Activated naive CD4-positive, alpha-beta T cell treated with anti-CD3 and anti-CD28 coated beads for 36 hours (primary cell): ENCODE data around the gene GDF15. TPM values are rescaled to one million over a fixed set of nuclear protein-coding genes. Genes with fewer than 3 reads are reported as not detected.

Source experiments
- CTCF ChIA-PET: fragments of 350-600 bp; sonication (Branson Sonifier 250); formaldehyde crosslinking; loops from one replicate; lab custom pipeline; 2021; ENCODE audit warnings: antibody characterized with exemption; lab: Charles Lee
- DNase-seq: peaks from one replicate; pipeline ENCODE4 v3.0.0-alpha.2; 2020
- H3K27ac Mint-ChIP-seq: one replicate; pipeline ENCODE4 v1.8.0; 2021; ENCODE audit warnings: mild to moderate bottlenecking, mixed read lengths
- H3K27me3 Mint-ChIP-seq: one replicate; pipeline ENCODE4 v1.8.0; 2021; ENCODE audit warnings: low read depth, mixed read lengths
- H3K36me3 Mint-ChIP-seq: one replicate; pipeline ENCODE4 v1.8.0; 2021; ENCODE audit warnings: low read depth, mixed read lengths
- H3K4me1 Mint-ChIP-seq: one replicate; pipeline ENCODE4 v1.8.0; 2021; ENCODE audit warnings: low read depth, mixed read lengths
- H3K4me3 Mint-ChIP-seq: one replicate; pipeline ENCODE4 v1.8.0; 2021; ENCODE audit warnings: mild to moderate bottlenecking, moderate library complexity, mixed read lengths
- H3K9me3 Mint-ChIP-seq: one replicate; pipeline ENCODE4 v1.8.0; 2021; ENCODE audit warnings: mixed read lengths
- intact Hi-C: fragments of 100-400 bp; cut with micrococcal nuclease; formaldehyde crosslinking; loops from one replicate; pipeline ENCODE4 v1.15.1; 2023
- total RNA-seq, 2 experiments: library from RNA; stranded (reverse); gene quantifications; one replicate each; pipeline ENCODE4 v1.2.3, GENCODE V29; 2021

GDF15 gene
- total RNA-seq, 2 experiments from 2014 or later: 0.20 TPM; not detected in 1

GRCh38 chr19:18429717-18430416, 43.9 kb downstream of the GDF15 start:
- CTCF ChIA-PET: interaction anchor here (0.6 kb wide), 1 partner anchor 745 kb away, joined by 3 read pairs; no protein-coding TSS in a partner anchor
- Mint-ChIP-seq H3K36me3 (peaks cover 2% of the 10 kb centered on the region), H3K4me1 (peaks cover 23% of the 10 kb centered on the region), H3K9me3 (no peaks in the 10 kb centered on the region), H3K27me3 (no peaks in the 10 kb centered on the region), H3K4me3 (peak overlapping the region; percentile 21), H3K27ac (no peak overlapping the region)
- no peak for DNase-seq
- intact Hi-C loops: no loop called here

DNA sequence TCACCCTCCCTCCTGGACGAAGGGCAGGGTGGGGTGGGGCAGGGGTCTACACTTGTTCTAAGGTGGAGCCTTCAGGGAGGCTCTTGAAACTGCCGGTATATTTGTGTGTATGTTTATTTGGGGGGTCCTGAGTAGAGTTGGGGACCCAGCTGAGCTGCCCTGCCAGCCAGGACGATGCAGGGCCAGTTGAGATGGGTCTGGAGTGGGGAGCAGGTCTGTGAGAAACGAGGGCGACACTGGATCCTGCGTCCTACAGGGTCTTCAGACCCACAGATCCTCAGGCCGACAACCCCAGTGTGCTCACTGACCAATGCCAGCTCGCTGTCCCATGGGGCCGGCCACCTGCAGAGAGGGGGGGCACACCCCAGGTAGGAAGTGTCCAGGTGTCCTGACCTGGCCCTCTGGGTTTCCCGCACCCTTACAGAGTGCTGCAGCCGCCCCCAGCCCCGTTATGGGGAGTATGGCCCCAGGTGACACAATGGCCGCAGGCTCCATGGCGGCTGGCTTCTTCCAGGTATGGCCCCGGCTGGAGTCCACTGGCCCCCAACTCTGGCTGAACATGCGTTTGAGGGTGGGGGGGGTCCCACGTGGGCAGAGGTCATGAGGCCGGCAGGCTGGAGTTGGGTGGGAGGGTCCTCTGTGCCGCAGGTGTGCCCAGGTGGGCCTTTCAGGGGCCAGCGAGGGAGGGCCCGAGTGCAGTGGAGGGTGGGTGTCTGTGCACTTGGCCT, 44.6 kb downstream of the GDF15 start:
- Mint-ChIP-seq H3K4me3 (no peak overlapping the region), H3K27me3 (no peaks in the 10 kb centered on the region), H3K27ac (no peak overlapping the region), H3K4me1 (peaks cover 23% of the 10 kb centered on the region), H3K36me3 (peaks cover 2% of the 10 kb centered on the region), H3K9me3 (no peaks in the 10 kb centered on the region)
- intact Hi-C loops: no loop called here
- no peak for DNase-seq
- CTCF ChIA-PET: no interaction called here

DNA sequence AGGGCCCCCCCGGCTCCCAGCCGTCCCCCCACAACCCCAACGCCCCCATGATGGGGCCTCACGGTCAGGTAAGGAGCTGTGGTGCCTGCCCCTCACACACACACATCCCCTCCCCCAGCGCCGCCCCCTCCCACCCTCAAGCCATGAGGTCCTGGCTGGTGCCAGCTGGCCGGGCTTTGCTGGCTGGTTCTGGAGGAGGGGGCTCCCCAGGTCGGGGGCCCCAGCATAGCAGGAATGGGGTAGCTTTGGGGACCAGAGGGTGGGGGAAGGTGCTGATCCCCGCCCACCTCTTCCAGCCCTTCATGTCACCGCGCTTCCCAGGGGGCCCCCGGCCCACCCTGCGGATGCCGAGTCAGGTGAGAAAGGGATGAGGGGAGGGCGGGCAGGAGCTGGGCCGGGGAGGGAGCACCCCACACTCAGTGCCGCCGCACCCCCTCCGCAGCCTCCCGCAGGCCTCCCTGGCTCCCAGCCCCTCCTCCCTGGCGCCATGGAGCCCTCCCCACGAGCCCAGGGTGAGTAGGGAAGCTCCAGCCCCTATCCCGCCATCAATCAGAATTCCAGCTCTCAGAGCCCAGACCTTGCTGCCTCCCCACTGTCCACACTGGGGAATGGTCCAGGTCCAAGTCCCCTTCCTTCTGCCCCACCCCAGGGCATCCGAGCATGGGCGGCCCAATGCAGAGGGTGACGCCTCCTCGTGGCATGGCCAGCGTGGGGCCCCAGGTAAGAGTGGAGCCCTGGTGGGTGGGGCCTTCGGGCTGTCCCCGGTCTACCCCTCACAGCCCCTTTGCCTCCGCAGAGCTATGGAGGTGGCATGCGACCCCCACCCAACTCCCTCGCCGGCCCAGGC, 45.6 kb downstream of the GDF15 start:
- Mint-ChIP-seq H3K4me1 (peaks cover 26% of the 10 kb centered on the region), H3K36me3 (peaks cover 2% of the 10 kb centered on the region), H3K27ac (no peak overlapping the region), H3K27me3 (no peaks in the 10 kb centered on the region), H3K9me3 (no peaks in the 10 kb centered on the region), H3K4me3 (no peak overlapping the region)
- DNase-seq: no peak
- CTCF ChIA-PET: interaction anchor here (0.7 kb wide), 1 partner anchor 158 kb away, joined by 3 read pairs; no protein-coding TSS in a partner anchor
- intact Hi-C loops: no loop called here

DNA sequence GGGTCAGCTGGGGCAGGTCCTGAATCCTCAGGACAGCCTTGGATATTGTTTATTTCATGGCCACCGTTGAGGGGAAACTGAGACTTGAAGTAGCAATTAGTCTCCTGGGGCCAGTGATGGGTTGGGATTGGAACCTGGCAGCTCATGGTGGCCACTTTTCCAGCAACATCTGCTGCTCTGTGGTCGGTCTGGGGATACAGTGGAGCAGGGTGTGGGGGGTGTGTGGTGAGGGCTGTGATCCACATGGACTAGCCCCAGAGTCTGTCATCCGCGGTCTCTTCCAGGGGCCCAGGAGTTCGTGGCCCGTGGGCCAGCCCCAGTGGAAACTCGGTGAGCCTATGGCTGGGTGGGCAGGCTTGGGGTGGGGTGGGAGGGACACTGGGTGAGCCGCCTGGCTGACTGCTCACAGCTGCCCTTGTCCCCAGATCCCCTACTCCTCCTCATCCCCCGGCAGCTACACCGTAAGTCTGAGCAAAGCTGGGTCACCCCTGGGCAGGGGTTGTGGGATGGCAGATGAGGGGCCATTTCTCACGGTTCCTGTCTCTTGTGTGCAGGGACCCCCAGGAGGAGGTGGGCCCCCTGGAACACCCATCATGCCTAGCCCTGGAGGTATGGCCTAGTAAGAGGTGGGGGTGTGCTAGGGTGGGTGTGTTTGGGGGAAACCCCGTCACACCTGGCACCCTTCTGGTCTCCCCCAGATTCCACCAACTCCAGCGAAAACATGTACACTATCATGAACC, 46.5 kb downstream of the GDF15 start:
- no peak for DNase-seq
- H3K27ac Mint-ChIP-seq: no peak overlapping the region
- intact Hi-C loops: no loop called here
- CTCF ChIA-PET: interaction anchor here (0.7 kb wide), 1 partner anchor 157 kb away, joined by 3 read pairs; no protein-coding TSS in a partner anchor
- peaks cover 2% of the 10 kb centered on the region for H3K36me3 Mint-ChIP-seq
- no peak overlapping the region for H3K4me3 Mint-ChIP-seq
- no peaks in the 10 kb centered on the region for H3K27me3 Mint-ChIP-seq
- no peaks in the 10 kb centered on the region for H3K9me3 Mint-ChIP-seq
- H3K4me1 Mint-ChIP-seq: peaks cover 26% of the 10 kb centered on the region

- CTCF ChIA-PET: no interaction called here
- intact Hi-C loops: no loop called here
- DNase-seq: no peak
- H3K4me3 Mint-ChIP-seq: no peak overlapping the region
- peaks cover 26% of the 10 kb centered on the region for H3K4me1 Mint-ChIP-seq
- H3K27ac Mint-ChIP-seq: no peak overlapping the region
- H3K27me3 Mint-ChIP-seq: no peaks in the 10 kb centered on the region
- peaks cover 2% of the 10 kb centered on the region for H3K36me3 Mint-ChIP-seq
- no peaks in the 10 kb centered on the region for H3K9me3 Mint-ChIP-seq
These were observed 47.2 kb downstream of the GDF15 start for GRCh38 chr19:18433015-18433691.

DNA sequence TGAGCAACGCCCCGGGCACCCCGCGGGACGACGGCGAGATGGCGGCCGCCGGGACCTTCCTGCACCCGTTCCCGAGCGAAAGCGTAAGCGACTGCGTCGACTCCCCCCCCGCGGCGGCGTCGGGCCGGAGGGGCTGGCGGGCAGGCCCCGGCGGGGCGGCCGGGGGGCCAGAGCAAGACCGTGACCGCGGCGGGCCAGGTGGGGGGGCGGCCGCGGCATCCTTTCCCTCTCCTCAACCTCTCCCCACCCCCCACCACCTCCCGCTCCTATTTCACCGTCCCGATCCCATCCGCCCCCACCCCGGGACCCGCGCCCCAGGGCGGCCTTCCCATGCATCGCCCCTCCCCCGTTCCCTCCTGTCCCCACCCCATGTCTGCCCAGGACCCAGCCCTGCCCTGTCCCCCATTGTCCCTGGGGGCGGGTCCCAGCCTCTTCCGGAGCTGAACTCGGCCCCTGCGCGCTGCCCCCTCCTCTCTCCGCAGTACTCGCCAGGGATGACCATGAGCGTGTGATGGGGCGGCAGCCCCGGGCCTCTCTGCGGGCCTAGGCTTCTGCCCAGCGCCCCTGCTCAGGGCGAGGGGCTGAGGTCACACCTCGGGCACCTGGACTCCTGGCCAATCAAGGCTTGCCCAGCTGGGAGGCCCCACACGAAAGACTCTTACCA, 47.9 kb downstream of the GDF15 start:
- H3K4me3 Mint-ChIP-seq: peak overlapping the region; percentile 15
- no peaks in the 10 kb centered on the region for H3K27me3 Mint-ChIP-seq
- no peaks in the 10 kb centered on the region for H3K9me3 Mint-ChIP-seq
- peaks cover 26% of the 10 kb centered on the region for H3K4me1 Mint-ChIP-seq
- H3K36me3 Mint-ChIP-seq: peaks cover 2% of the 10 kb centered on the region
- CTCF ChIA-PET: no interaction called here
- DNase-seq: no peak
- intact Hi-C loops: no loop called here
- no peak overlapping the region for H3K27ac Mint-ChIP-seq

GRCh38 chr19:18434411-18435175, 48.6 kb downstream of the GDF15 start:
- CTCF ChIA-PET: no interaction called here
- Mint-ChIP-seq H3K36me3 (peaks cover 2% of the 10 kb centered on the region), H3K9me3 (no peaks in the 10 kb centered on the region), H3K4me1 (peaks cover 25% of the 10 kb centered on the region), H3K27ac (no peak overlapping the region), H3K27me3 (no peaks in the 10 kb centered on the region), H3K4me3 (peak overlapping the region; percentile 15)
- DNase-seq: no peak
- intact Hi-C loops: no loop called here

DNA sequence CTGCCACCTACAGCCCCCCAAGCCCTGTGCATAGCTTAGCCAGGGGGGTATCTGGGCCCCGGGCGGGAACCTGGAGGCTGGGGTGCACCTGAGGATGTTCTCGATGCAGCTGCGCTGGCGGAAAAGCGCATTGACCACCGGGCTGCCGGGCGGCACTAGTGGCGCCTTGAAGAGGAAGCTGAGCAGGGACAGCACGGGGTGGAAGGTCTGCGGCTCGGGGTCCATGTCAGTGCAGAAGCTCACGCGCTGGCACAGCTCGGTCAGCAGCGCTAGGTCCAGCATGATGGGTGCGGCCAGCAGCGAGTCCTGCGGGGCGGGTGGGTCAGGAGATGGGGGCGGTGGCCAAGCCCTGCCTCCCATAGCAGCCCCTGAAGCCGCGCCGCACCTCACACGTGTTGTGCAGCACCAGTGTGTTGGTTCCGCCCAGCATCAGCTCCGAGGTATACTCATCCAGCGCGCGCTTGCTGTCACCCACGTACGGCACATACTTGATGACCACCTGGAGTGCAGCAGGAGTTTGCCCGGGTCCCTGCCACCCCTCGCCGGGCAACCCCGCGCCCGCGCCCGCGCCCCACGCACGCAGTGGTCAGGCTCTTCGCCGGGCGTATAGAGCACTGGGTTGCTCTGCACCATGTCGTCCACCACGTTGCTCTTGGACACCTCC, 49.4 kb downstream of the GDF15 start:
- peak overlapping the region; percentile 9 for H3K4me3 Mint-ChIP-seq
- peaks cover 21% of the 10 kb centered on the region for H3K4me1 Mint-ChIP-seq
- H3K36me3 Mint-ChIP-seq: peaks cover 2% of the 10 kb centered on the region
- intact Hi-C loops: no loop called here
- H3K27ac Mint-ChIP-seq: no peak overlapping the region
- no peak for DNase-seq
- CTCF ChIA-PET: interaction anchor here (1.3 kb wide), 1 partner anchor 16 kb away, joined by 4 read pairs; no protein-coding TSS in a partner anchor
- H3K27me3 Mint-ChIP-seq: no peaks in the 10 kb centered on the region
- no peaks in the 10 kb centered on the region for H3K9me3 Mint-ChIP-seq

GRCh38 chr19:18435842-18436670, 50.1 kb downstream of the GDF15 start:
- H3K27ac Mint-ChIP-seq: no peak overlapping the region
- CTCF ChIA-PET: interaction anchor here (0.8 to 1.3 kb wide), 2 partner anchors 15 to 17 kb away, joined by 3 to 4 read pairs; partner anchors contain the start of gene SSBP4
- H3K27me3 Mint-ChIP-seq: no peaks in the 10 kb centered on the region
- intact Hi-C loops: no loop called here
- H3K9me3 Mint-ChIP-seq: no peaks in the 10 kb centered on the region
- peak overlapping the region; percentile 57 for H3K4me3 Mint-ChIP-seq
- DNase-seq: no peak
- H3K36me3 Mint-ChIP-seq: peaks cover 2% of the 10 kb centered on the region
- H3K4me1 Mint-ChIP-seq: peaks cover 24% of the 10 kb centered on the region
